HepG2 (cell line): Measurements from ENCODE around the gene NDE1. TPM values are rescaled to one million over a fixed set of nuclear protein-coding genes. Genes with fewer than 3 reads are reported as not detected.

Experiments
- AFF4 ChIP-seq: sonication (generic); formaldehyde crosslinking; IDR thresholded peaks from 2 replicates; pipeline ENCODE4 v1.4.0; 2020; ENCODE audit warnings: missing genetic modification reagents
- AKAP8 ChIP-seq: sonication (generic); formaldehyde crosslinking; IDR thresholded peaks from 2 replicates; pipeline ENCODE4 v1.5.1; 2020; ENCODE audit warnings: mild to moderate bottlenecking, missing genetic modification reagents
- ATM ChIP-seq: fragments of 450-650 bp; IDR thresholded peaks from 2 replicates; pipeline ENCODE4 v1.7.1; 2017; ENCODE audit warnings: mild to moderate bottlenecking, borderline replicate concordance
- BORCS8-MEF2B ChIP-seq: sonication (generic); formaldehyde crosslinking; IDR thresholded peaks from 2 replicates; pipeline ENCODE4 v1.8.0; 2022; ENCODE audit warnings: mild to moderate bottlenecking, missing genetic modification reagents
- CCAR2 ChIP-seq: fragments of 200-400 bp; formaldehyde crosslinking; optimal IDR thresholded peaks from 2 replicates; pipeline ENCODE3; 2018; ENCODE audit warnings: low read depth, mild to moderate bottlenecking, low read length, moderate library complexity
- DDIT3 ChIP-seq: sonication (generic); formaldehyde crosslinking; IDR thresholded peaks from 2 replicates; pipeline ENCODE4 v1.4.0; 2020; ENCODE audit warnings: mild to moderate bottlenecking, missing genetic modification reagents
- HCFC1 ChIP-seq: fragments of 150-350 bp; IDR thresholded peaks from 2 replicates; pipeline ENCODE4 v1.6.1; 2014; ENCODE audit warnings: low read depth, low read length
- HES4 ChIP-seq: sonication (generic); formaldehyde crosslinking; IDR thresholded peaks from 2 replicates; pipeline ENCODE4 v1.9.0; 2021; ENCODE audit warnings: mild to moderate bottlenecking, missing genetic modification reagents, borderline replicate concordance
- ISL2 ChIP-seq: sonication (generic); formaldehyde crosslinking; IDR thresholded peaks from 2 replicates; pipeline ENCODE4 v1.5.0; 2020; ENCODE audit warnings: missing genetic modification reagents
- KAT8 ChIP-seq: IDR thresholded peaks from 2 replicates; pipeline ENCODE4 v1.6.1; 2016; ENCODE audit warnings: missing genetic modification reagents, missing compliant biosample characterization
- KLF9 ChIP-seq: IDR thresholded peaks from 2 replicates; pipeline ENCODE4 v1.6.1; 2016; ENCODE audit warnings: low read depth
- MYPOP ChIP-seq: sonication (generic); formaldehyde crosslinking; IDR thresholded peaks from 2 replicates; pipeline ENCODE4 v1.8.1; 2023; ENCODE audit warnings: mild to moderate bottlenecking, moderate library complexity, missing genetic modification reagents
- NR1H2 ChIP-seq: sonication (generic); formaldehyde crosslinking; IDR thresholded peaks from 2 replicates; pipeline ENCODE4 v1.8.1; 2022; ENCODE audit warnings: low read depth, missing genetic modification reagents, borderline replicate concordance
- REXO4 ChIP-seq: sonication (generic); formaldehyde crosslinking; IDR thresholded peaks from 2 replicates; pipeline ENCODE4 v1.8.0; 2022; ENCODE audit warnings: missing genetic modification reagents, mild to moderate bottlenecking, borderline replicate concordance
- RORA ChIP-seq: sonication (generic); formaldehyde crosslinking; IDR thresholded peaks from 2 replicates; pipeline ENCODE4 v1.5.0; 2020; ENCODE audit warnings: mild to moderate bottlenecking, missing genetic modification reagents, moderate library complexity
- SP5 ChIP-seq: IDR thresholded peaks from 2 replicates; pipeline ENCODE4 v1.6.1; 2016; ENCODE audit warnings: low read depth, borderline replicate concordance
- YEATS2 ChIP-seq: sonication (generic); formaldehyde crosslinking; IDR thresholded peaks from 2 replicates; pipeline ENCODE4 v1.4.0; 2020; ENCODE audit warnings: missing genetic modification reagents, borderline replicate concordance
- ZBTB20 ChIP-seq: sonication (generic); formaldehyde crosslinking; IDR thresholded peaks from 2 replicates; pipeline ENCODE4 v1.8.1; 2023; ENCODE audit warnings: missing genetic modification reagents, low read depth, mild to moderate bottlenecking, borderline replicate concordance
- ZNF605 ChIP-seq: sonication (generic); formaldehyde crosslinking; IDR thresholded peaks from 2 replicates; pipeline ENCODE4 v1.8.0; 2022; ENCODE audit warnings: mild to moderate bottlenecking, missing genetic modification reagents
- ZNF772 ChIP-seq: sonication (generic); formaldehyde crosslinking; IDR thresholded peaks from 2 replicates; pipeline ENCODE4 v1.5.0; 2020; ENCODE audit warnings: mild to moderate bottlenecking, missing genetic modification reagents
- ZNF883 ChIP-seq: sonication (generic); formaldehyde crosslinking; IDR thresholded peaks from 2 replicates; pipeline ENCODE4 v1.5.1; 2020; ENCODE audit warnings: mild to moderate bottlenecking, missing genetic modification reagents; ENCODE audit errors: not compliant biosample characterization
- ZNF891 ChIP-seq: sonication (generic); formaldehyde crosslinking; IDR thresholded peaks from 2 replicates; pipeline ENCODE4 v1.5.0; 2020; ENCODE audit warnings: mild to moderate bottlenecking, missing genetic modification reagents
- ZUFSP ChIP-seq: sonication (generic); formaldehyde crosslinking; IDR thresholded peaks from 2 replicates; pipeline ENCODE4 v1.9.0; 2021; ENCODE audit warnings: missing genetic modification reagents, mild to moderate bottlenecking, borderline replicate concordance
- polyA plus RNA-seq, 8 experiments: library from polyadenylated mRNA; depleted of rRNA in 3 of 8; stranded (reverse) in 7 of 8; unstranded in 1 of 8; fragments of >200 nt; fragmentation: Illumina TruSeq in 4 of 8; extraction: Trizol in 4 of 8; gene quantifications; 2 replicates each; pipeline versions ENCODE4 v1.2.1 to v1.2.3, GENCODE V29; 2011 to 2016; ENCODE audit warnings: low read depth in 4 of 8, missing spikeins in 1 of 8, mixed read lengths in 1 of 8; ENCODE audit not compliant: insufficient read depth in 1 of 8
- total RNA-seq, 5 experiments: library from RNA; depleted of rRNA; stranded (reverse); fragments of >200 nt; fragmentation: Illumina TruSeq; extraction: Trizol; gene quantifications; 2 replicates each; pipeline ENCODE4 v1.2.3, GENCODE V29; 2016; ENCODE audit warnings: low read depth in 1 of 5

NDE1 gene
- total and polyA plus RNA-seq, 2 of the 13 experiments (the other 11 are each of a cell fraction or from before 2014, with no cell fraction given): 40.9 to 72.5 TPM

- TF ChIP-seq YEATS2 (CRISPR knock-in tag) (peak; percentile 75; the same call in 1 of the 2 replicates), ZBTB20 (CRISPR knock-in tag) (no peak), AFF4 (CRISPR knock-in tag) (peak; percentile 61; the same call in 1 of the 2 replicates), NR1H2 (CRISPR knock-in tag) (no peak), ZUFSP (CRISPR knock-in tag) (no peak), KLF9 (CRISPR knock-in tag) (peak; percentile 59; the same call in 1 of the 2 replicates), ZNF883 (peak; percentile 38), ZNF891 (CRISPR knock-in tag) (no peak; the same call in 1 of the 2 replicates), AKAP8 (CRISPR knock-in tag) (no peak), DDIT3 (no peak), MYPOP (CRISPR knock-in tag) (no peak; the same call in 1 of the 2 replicates), KAT8 (CRISPR knock-in tag) (peak; percentile 83), ZNF605 (CRISPR knock-in tag) (peak; percentile 21; the same call in 1 of the 2 replicates), CCAR2 (no peak), HES4 (no peak), RORA (CRISPR knock-in tag) (no peak), SP5 (CRISPR knock-in tag) (peak; percentile 77), ZNF772 (CRISPR knock-in tag) (no peak; the same call in 1 of the 2 replicates), REXO4 (no peak), ATM (no peak), ISL2 (CRISPR knock-in tag) (no peak; the same call in 1 of the 2 replicates), HCFC1 (peak; percentile 54), BORCS8-MEF2B (0 out of 2 replicates have a peak, but pooled peaks have one; percentile 16)
Observed at GRCh38 chr16:15643048-15643945, 6.7 kb upstream of the NDE1 start, which contains the start of gene MARF1 (continued).
